ENCODE results near the gene TMEM272.
A peak's percentile ranks its signal among the peaks of the same experiment; 100 is the strongest.

TMEM272 gene

DNA sequence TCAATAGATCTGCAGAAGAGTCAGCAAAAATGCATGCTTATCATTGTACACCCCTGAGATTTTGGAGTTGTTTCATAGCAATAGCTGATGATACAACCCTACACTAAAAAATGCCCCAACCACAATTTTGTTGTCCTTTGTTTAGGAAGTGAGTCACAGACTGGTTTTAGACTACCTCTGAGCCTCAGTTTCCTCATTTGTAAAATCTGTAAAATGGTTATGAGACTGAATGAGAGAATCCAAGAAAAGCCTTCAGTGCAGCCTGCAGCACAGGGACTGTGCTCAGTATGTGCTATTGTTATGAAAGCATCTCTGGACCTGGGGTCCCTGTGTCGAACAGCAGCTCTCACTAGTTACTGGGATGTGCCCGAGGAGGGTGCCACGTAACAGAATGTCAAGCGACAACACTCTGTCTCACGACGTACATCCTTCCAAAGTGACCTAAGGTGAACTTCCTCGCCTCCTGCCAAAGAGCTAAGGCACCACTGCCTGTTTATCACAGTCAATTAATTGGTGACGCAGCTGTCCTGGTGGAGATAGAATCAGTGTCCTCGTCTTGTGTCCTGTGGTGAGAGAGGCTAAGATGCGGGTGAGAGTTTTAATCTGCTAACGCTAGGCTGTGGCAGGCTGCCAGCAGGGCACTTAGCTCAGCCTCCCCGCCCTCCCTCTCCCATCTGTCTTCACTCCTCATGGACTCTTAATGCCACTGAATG, 59.1 kb downstream of the TMEM272 start:
- DNase-seq (ENCODE audit: extremely low read depth, low read depth): peak; percentile 70
- TF ChIP-seq, protein P1, sequence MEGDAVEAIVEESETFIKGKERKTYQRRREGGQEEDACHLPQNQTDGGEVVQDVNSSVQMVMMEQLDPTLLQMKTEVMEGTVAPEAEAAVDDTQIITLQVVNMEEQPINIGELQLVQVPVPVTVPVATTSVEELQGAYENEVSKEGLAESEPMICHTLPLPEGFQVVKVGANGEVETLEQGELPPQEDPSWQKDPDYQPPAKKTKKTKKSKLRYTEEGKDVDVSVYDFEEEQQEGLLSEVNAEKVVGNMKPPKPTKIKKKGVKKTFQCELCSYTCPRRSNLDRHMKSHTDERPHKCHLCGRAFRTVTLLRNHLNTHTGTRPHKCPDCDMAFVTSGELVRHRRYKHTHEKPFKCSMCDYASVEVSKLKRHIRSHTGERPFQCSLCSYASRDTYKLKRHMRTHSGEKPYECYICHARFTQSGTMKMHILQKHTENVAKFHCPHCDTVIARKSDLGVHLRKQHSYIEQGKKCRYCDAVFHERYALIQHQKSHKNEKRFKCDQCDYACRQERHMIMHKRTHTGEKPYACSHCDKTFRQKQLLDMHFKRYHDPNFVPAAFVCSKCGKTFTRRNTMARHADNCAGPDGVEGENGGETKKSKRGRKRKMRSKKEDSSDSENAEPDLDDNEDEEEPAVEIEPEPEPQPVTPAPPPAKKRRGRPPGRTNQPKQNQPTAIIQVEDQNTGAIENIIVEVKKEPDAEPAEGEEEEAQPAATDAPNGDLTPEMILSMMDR (IDR thresholded peaks at IDR 0.05; ENCODE audit: low read depth, low read length, missing control alignments): no peak
- H3K4me3 ChIP-seq (replicated peaks; ENCODE audit: low read depth, low read length): no peak overlapping the region

DNA sequence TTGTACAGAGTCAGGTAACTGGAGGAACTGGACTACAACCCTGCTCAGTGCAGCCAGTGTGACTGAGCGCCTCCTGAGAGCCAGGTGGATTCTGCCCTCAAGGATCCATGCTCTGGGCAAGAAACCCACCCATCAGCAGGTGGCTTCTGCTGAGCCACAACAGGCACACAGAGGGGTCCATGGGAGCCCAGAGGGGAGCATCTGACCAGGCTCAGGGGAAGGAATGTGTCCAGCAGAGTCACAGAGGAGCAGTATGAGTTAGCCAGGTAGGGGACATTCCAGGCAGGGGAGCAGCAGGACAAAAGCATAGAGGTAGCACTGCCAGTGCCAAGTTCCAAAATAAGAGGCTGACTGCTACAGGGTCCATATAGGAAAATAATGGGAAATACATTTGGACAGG, 60.9 kb downstream of the TMEM272 start:
- DNase-seq (ENCODE audit: extremely low read depth, low read depth): no peak
- TF ChIP-seq, protein P1 (IDR thresholded peaks at IDR 0.05; ENCODE audit: low read depth, low read length, missing control alignments): no peak
- H3K4me3 ChIP-seq (replicated peaks; ENCODE audit: low read depth, low read length): no peak overlapping the region

DNA sequence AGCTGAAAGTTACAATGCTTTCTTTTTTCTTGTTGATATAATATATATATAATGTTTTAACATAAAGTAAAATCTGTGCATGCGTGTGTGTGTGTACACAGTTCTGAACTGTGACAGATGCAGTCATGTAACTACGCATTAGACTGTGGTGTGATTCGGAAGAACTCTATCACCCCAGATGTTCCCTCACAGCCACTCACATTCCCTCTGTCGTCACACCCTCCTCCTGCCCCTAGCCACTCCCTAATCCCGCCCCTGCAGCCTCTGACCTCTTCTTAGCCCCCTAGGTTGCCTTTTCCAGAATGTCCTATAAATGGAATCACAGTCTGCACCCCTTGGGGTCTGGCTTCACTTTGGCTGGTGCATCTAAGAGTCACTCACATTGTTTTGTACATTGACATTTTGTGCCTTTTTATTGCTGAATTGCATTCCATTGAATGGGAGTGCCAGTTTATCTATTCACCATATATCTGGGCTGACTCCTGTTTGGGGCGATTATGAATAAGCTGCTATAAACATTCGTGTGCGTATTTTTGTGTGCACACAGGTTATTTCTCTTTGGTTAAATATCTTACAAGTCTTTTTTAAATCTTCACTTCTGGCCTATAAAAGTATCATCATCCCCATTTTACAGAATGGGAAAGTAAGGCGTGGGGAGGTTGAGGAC, 61.4 kb downstream of the TMEM272 start:
- DNase-seq (ENCODE audit: extremely low read depth, low read depth): no peak
- no peak overlapping the region for H3K4me3 ChIP-seq (replicated peaks; ENCODE audit: low read depth, low read length)
- TF ChIP-seq, protein P1 (IDR thresholded peaks at IDR 0.05; ENCODE audit: low read depth, low read length, missing control alignments): no peak

DNA sequence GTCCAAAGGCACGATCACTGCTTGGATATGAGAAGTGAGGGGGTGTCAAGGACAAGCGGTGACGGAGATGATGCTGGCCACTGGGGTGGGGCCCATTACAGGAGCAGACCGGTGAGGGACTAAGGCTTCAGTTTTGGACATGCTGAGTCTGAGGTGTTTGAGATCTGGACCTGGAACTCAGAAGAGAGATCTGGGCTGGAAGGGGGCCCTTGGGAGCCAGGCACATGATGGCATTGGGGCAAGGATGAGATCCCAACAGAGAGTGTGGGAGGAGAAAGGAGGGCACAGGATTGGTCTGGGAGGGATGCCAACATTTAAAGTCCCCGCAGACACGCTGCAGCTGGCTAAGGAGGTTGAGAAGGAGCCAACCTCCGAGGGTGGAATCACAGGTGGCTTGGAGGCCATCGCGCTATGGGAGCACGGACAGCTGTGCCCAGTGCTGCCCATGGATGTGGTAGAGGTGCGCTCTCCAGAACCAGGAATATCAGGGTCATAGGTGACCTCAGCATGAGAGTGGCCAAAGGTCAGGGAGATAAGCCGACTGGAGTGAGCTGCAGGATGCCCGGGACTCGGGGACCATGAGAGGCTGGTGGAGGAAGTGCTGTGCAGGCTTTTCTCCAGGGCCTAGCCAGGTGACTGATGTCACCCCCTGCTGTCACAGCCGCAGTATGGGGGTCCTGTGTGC, 62.8 kb downstream of the TMEM272 start:
- TF ChIP-seq, protein P1 (IDR thresholded peaks at IDR 0.05; ENCODE audit: low read depth, low read length, missing control alignments): no peak
- no peak for DNase-seq (ENCODE audit: extremely low read depth, low read depth)
- H3K4me3 ChIP-seq (replicated peaks; ENCODE audit: low read depth, low read length): no peak overlapping the region

DNA sequence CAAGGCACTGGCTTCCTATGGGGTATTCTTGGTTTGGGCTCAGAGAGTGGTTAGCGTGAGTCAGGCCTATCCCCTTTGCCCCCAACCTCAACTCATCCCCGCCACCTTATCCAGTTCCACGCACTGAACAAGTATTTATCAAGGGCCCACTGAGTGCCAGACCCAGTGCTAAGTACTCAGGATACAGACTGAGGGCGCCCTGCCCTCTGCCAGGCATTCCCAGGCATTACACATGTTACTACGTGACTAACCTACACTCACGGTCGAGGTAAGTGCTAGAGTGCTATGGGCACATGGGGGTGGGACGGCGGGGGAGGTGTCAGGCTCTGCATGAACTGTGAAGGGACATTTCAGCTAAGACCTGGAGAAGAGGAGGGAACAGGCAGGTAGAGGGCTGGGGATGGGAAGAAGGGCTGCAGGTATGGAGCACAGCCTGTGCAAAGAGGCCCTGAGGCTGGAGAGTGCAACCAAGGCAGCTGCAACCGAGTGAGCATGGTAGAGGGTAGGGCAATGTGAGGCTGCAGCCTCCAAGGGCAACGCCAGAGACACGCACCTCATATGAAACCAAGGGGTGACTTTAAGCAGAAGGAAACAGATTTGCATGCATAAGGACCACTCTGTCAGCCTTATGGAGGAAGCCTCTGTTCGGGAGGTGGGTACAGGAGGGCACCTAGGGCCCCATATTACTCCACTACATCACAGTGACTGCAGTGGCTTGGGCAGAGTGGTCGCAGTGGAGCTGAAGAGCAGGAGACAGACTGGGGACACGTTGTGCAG, 63.5 kb downstream of the TMEM272 start:
- TF ChIP-seq, protein P1 (IDR thresholded peaks at IDR 0.05; ENCODE audit: low read depth, low read length, missing control alignments): peak; percentile 30
- DNase-seq (ENCODE audit: extremely low read depth, low read depth): no peak
- H3K4me3 ChIP-seq (replicated peaks; ENCODE audit: low read depth, low read length): no peak overlapping the region

DNA sequence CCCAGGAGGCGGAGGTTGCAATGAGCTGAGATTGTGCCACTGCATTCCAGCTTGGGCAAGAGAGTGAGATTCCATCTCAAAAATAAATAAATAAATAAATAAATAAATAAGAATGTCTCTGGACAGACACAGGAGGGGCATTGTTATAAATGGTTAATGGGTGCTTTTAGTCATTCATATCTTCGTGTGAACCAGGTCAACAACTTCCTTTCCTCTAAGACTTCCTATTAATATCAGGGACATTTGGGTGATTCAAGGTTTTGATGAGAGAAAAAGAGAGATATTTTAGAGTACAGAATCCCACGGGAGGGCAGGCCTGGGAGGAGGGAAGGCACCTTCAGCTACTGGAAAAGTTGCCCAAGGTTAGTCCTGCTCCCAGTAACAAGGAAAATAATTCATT, 64.9 kb downstream of the TMEM272 start:
- DNase-seq (ENCODE audit: extremely low read depth, low read depth): no peak
- no peak overlapping the region for H3K4me3 ChIP-seq (replicated peaks; ENCODE audit: low read depth, low read length)
- TF ChIP-seq, protein P1 (IDR thresholded peaks at IDR 0.05; ENCODE audit: low read depth, low read length, missing control alignments): no peak
